Fibroblast of skin of left biceps (primary cell): ENCODE data around the gene TMEM114.

ENCODE experiments used
- DNase-seq, 2 experiments: peaks; one replicate each; pipeline ENCODE4 v3.0.0-alpha.2; 2013; ENCODE audit warnings: low read depth in 2 of 2

TMEM114 gene

DNA sequence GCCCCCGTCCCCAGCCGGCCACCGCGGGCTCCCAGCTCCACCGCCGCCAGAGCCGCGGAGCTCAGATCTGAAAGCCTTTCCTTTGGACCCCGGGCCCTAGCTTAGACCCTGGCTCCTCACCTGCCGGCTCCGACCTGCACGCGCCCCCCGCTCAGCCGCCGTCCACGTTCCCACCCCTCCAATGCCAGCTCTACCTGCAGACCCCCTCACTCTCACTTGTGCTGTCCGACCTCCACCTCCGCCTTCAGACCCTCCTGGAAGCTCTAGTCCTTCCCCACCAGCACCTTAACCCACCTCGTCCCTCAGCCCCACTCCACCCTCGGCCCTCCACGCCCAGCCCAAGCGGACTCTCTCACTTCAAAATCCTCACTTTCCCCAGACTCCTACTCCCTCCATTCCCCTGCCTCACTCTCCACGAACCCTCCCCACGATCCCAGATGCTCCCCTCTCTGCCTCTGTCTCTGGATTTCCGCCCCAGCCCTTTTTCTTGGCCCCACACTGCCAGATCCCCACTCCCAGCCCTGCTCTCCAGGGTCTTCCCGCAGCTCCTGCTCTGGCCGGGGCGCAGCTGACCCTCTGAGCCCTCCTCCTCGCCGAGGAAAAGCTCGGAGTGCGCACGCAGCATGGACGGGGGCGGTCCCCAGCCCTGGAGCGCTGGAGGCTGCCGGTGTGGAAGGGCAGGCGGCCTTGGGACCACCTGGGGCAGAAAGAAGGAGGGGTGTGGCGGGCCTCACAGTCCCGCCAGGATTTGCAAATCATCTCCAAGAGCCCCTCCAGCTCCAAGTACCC lies at the start of gene TMEM114:
TMEM114 (minus strand) TSS at position 612 of the 789 bp plus-strand sequence. CDS start 673 bp downstream, outside the sequence.
- no peak for DNase-seq

DNA sequence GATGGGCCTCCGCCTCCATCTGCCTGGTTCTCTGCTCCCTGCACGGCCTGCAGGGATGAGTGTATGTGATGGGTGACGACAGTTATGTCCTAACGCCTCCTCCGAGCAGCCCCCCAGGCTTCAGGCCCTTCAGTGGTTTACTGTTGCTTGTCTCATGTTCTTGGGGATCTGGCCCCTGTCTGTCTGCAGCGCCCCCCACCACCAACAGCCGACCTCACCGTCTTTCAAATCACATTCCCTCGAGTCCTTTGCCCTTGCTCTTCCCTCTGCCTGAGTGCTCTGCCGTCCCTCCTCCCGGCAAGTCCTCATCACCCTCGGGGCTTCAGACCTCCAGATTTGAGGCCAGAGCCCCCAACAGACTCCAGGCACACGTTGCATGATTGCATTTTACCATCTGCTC lies 49.4 kb upstream of the TMEM114 start:
- no peak for DNase-seq

- no peak for DNase-seq
Observed at GRCh38 chr16:8634991-8635736, 44.9 kb upstream of the TMEM114 start.

DNA sequence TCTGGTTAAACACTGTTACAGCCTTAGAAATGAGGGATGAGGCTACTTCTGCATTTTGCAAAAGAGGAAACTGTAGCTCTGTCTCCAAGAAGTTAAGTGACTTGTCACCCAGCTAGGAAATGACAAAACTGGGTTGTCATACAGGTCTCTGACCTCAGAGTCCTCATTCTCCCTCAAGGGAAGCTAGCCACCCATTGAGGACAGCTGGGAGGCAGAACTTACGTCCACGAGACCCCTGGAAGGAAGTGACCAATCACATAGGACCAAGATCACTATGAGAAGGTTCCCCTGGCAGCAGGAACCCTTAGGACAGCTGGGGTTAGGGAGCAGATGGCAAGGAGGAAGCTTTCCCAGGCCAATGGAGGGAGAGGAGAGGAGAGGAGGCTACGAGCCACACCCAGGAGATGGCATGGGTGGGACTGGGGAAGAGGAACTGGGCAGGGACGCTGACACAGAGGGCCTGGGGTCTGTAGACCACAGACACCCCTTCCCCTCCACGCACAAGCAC lies 42.4 kb upstream of the TMEM114 start:
- DNase-seq, result no peak

GRCh38 chr16:8631818-8632465 lies 41.6 kb upstream of the TMEM114 start:
- no peak for DNase-seq

DNA sequence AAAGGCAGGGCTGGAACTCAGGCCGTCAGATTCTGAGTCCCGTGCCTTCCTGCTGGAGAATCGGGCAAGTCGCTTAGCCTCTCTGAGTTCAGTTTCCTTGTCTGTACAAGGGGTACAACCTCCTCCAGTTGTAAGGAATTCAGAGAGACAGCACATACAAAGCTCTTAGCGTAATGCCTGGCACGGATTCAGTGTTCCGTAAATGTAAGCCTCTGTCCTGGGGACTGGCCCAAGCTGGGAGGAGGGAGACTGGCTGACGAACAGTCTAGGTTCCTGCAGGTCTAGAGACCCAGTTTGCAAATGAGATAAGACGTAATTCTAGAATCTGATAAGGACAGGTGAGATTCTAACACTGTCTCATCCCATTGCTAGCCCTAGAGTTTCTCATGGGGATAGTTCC lies 41.1 kb upstream of the TMEM114 start:
- DNase-seq, result no peak

DNA sequence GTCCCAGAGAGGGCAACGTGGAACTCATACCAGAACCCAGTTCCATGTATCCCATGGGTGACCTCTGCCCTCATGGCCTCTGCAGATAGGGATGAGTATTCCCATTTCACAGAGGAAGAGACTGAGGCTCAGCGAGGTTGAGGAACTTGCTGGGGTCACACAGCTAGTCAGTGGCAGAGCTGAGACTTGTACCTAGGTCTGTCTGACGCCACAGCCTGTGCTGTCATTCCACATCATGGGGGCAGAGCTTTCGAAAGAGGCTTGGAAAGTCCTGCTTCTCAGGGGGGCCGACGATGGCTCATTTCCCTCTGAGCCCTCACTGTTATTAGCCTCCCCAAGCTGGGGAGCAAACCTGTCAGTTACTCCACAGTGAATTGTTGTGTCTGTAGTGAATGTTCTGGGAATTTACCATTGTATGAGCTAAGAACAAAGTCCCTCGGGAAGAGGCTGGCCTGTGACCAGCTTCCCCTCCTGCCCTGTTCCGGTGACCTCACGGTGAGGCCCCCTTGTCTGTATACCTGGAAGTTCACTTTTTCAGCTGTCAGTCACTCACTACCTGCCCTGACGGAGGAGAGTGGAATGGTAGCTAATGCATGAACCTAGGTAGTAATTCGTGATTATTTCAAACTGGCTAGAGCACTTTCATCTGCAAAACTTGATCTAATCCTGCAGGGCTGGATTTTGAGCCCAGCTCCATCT lies 40.1 kb upstream of the TMEM114 start:
- no peak for DNase-seq

GRCh38 chr16:8628981-8629725 lies 38.8 kb upstream of the TMEM114 start:
- no peak for DNase-seq

- DNase-seq, result no peak
Observed at GRCh38 chr16:8627456-8627855, 37.1 kb upstream of the TMEM114 start.

DNA sequence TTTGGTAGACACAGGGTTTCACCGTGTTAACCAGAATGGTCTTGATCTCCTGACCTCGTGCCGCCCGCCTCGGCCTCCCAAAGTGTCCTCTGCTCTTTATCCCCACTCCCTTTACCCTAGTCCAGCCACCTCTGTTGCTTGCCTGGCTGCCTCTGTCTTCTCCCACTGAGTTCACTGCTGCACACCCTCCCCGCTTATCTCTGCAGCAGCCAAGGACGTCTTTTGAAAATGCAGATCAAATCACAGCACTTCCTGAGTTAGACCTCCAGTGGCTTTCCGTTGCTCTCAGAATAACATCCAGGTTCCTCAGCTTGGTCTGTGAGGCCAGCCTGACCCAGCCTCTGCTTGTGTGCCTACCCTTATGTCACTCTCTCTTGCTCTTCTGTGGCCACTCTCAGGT lies 36.6 kb upstream of the TMEM114 start:
- DNase-seq, result no peak

DNA sequence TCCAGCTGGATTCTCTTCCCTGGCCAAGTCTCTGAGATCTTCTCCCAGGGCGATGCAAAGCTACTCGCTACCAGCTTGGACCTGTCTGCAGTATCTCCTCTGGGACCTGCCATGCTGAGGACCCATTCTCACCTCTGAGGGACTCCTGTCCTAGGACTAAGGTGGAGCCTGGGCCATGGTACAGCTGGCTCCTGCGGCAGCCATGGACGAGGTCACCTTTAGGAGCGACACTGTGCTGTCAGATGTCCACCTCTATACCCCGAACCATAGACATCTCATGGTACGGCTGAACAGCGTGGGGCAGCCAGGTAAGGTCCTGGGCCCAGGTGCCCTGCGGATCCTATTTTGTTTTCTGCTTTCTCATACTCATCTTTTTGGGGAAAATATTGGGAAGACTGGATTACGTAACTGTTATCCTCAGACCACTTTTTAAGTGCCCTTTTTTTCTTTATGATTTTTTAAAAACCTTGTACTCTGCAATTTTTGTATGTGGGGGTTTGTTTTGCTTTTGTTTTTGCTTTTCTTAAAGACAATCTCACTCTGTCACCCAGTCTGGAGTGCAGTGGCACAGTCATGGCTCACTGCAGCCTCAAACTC lies 35.3 kb upstream of the TMEM114 start:
- no peak for DNase-seq

GRCh38 chr16:8623634-8624033 lies 33.3 kb upstream of the TMEM114 start:
- DNase-seq, result no peak

GRCh38 chr16:8622315-8622656 lies 32.0 kb upstream of the TMEM114 start:
- no peak for DNase-seq

GRCh38 chr16:8621572-8622314 lies 31.4 kb upstream of the TMEM114 start, which contains the start of gene METTL22:
METTL22 (plus strand) TSS chr16:8621698; CDS start chr16:8625666, 3,968 bp downstream.
- DNase-seq, result peak; percentile 50 to 54

DNA sequence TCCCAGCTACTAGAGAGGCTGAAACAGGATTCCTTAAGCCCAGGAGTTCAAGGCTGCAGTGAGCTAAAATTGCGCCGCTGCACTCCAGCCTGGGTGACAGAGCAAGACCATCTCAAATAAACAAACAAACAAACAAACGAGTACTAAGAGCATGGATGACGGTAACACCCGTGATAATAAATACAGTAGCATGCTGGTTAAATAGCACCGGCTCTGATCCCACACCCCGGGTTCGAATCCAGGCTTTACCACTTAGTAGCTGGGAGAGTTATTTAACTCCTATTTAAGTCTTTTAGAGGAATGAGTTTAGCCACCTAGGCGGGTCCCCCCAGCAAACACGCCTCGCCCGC lies 30.9 kb upstream of the TMEM114 start:
- DNase-seq, result no peak

DNA sequence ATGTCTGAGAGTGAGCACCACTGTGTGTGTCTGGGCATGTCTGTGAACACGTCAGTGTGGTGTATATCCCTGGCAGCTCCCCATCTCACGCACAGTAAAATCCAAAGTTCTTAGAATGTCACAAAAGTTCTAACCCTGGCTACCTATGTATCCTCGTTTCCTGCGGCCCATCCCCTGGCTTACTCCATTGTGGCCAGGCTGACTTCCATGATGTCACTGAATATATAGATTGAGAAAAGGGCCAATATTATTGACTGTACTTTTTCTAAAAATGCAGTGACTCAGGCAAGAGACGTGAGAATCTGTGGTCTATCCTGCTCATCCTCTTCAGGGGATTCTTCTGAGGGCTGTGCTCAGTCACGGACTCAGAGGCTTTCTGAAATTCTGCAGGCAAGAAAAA lies 30.2 kb upstream of the TMEM114 start:
- no peak for DNase-seq

GRCh38 chr16:8619671-8620370 lies 29.5 kb upstream of the TMEM114 start:
- no peak for DNase-seq

DNA sequence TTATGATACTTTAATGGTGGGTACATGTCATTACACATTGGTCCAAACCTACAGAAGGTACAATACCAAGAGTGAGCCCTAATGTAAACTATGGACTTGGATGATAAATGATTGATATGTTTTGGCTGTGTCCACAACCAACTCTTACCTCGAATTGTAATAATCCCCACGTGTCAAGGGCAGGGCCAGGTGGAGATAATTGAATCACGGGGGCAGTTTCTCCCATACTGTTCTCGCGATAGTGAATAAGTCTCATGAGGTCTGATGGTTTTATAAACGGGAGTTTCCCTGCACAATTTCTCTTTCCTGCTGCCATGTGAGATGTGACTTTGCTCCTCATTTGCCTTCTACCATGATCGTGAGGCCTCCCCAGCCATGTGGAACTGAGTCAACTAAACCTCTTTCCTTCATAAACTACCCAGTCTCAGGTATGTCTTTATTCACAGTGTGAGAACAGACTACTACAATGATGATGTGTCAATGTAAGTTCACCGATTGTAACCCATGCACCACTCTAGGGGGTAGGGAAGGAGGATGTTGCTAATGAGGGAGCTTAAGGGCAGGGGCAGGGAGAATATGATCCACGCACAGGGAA lies 24.2 kb upstream of the TMEM114 start:
- no peak for DNase-seq
